Effector memory CD8-positive, alpha-beta T cell (primary cell): ENCODE measurements around the gene C22orf15.
"Not testable (repeated sequence)": the region's sequence is repeated elsewhere in the genome, so short reads cannot be mapped to it uniquely, and the experiment has no call there.

Experiments used
- ATAC-seq: fragments of 150-1000 bp; cut with Tn5 transposase; replicated peaks from 2 replicates; pipeline ENCODE4 v1.10.0; 2021; ENCODE audit warnings: mild to moderate bottlenecking, moderate library complexity
- DNase-seq, 3 experiments: peaks; one replicate each; pipeline ENCODE4 v3.0.0; 2021
- H3K27ac Mint-ChIP-seq, 2 donors: one replicate each; pipeline ENCODE4 v1.8.0; 2022; ENCODE audit warnings: mild to moderate bottlenecking in 2 of 2, mixed read lengths in 2 of 2, moderate library complexity in 2 of 2
- H3K27me3 Mint-ChIP-seq, 2 donors: one replicate each; pipeline ENCODE4 v1.8.0; 2022; ENCODE audit warnings: mixed read lengths in 2 of 2
- H3K36me3 Mint-ChIP-seq: one replicate; pipeline ENCODE4 v1.8.0; 2022; ENCODE audit warnings: mild to moderate bottlenecking, moderate library complexity, mixed read lengths; ENCODE audit not compliant: insufficient read depth
- H3K4me1 Mint-ChIP-seq, 2 donors: one replicate each; pipeline ENCODE4 v1.8.0; 2022; ENCODE audit warnings: low read depth in 2 of 2, mixed read lengths in 2 of 2
- H3K4me3 Mint-ChIP-seq, 2 donors: one replicate each; pipeline ENCODE4 v1.8.0; 2022; ENCODE audit warnings: mild to moderate bottlenecking in 2 of 2, mixed read lengths in 2 of 2, moderate library complexity in 2 of 2
- H3K9me3 Mint-ChIP-seq, 2 donors: one replicate each; pipeline ENCODE4 v1.8.0; 2022; ENCODE audit warnings: mixed read lengths in 2 of 2
- total RNA-seq, 9 experiments: gene quantifications; one replicate each; lab custom pipeline; 2026; lab: John Stamatoyannopoulos, UW

The C22orf15 gene
- total RNA-seq, result 0 to 1.3 (median 0.34) reads per million in 9 experiments

- Mint-ChIP-seq H3K4me1 (peaks cover 24 to 27% of the 10 kb centered on the region in 2 donors), H3K4me3 (peak within 1 kb of the TSS; percentile 72 to 77), H3K9me3 (no peaks in the 10 kb centered on the region), H3K27me3 (no peaks in the 10 kb centered on the region), H3K27ac (peak within 1 kb of the TSS in 1 of 2 donors; percentile 71), H3K36me3 (no peaks in the 10 kb centered on the region)
- peak; percentile 14 for ATAC-seq
- no peak for DNase-seq
Observed at GRCh38 chr22:23762842-23763578, at the start of gene C22orf15. Gene C22orf15 (plus strand): TSS chr22:23762990. CDS start chr22:23763307, 317 bp downstream.

DNA sequence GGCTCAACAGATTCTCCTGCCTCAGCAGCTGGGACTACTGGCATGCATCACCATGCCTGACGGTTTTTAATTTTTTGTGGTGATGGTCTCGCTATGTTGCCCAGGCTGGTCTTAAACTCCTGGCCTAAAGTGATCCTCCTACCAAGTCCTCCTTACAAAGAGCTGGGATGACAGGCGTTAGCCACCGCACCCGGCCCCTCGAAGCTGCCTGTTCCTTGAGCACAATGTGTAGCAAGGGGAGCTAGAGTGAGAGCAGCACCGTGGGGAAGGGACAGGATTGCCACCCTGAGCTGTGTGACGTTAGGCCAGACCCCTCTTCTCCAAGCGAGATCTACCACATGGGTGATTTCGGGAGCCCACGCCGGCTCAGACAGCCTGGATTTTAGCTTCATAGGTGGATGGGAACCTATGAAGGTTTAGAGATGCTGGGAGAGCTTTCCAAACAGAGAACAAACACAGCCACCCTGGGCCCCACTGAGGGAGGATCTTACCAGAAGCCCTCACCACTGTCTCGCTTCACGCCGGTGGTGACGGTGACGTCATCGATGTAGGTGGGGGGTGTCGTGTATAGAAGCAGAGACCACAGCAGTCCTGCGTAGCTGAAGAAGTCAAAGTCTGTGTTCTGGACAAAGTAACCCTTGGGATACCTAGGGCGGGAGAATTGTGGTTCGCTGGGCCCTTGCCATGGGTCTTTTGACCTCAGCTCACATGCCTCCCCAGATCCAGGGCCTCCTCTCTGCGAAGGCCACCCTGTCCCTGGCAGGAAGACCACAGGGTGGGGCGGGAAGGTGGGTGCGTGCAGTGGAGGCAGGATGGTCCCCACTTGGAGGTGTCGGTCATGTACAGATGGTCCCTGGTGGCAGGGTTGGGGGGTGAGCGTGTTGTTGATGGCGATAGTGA is 48.8 kb upstream of the C22orf15 start:
- Mint-ChIP-seq H3K36me3 (peaks cover 26% of the 10 kb centered on the region), H3K27me3 (no peaks in the 10 kb centered on the region), H3K4me3 (peak overlapping the region in 1 of 2 donors; percentile 34), H3K9me3 (no peaks in the 10 kb centered on the region), H3K27ac (peak overlapping the region in 1 of 2 donors; percentile 49), H3K4me1 (peaks cover 20 to 32% of the 10 kb centered on the region in 2 donors)
- ATAC-seq (no peak), DNase-seq (no peak)

GRCh38 chr22:23714596-23715578 is 47.9 kb upstream of the C22orf15 start:
- Mint-ChIP-seq H3K9me3 (no peaks in the 10 kb centered on the region), H3K4me3 (peak overlapping the region; percentile 80 to 81), H3K27ac (peak overlapping the region; percentile 84 to 91), H3K4me1 (peaks cover 20 to 28% of the 10 kb centered on the region in 2 donors), H3K27me3 (no peaks in the 10 kb centered on the region), H3K36me3 (peaks cover 24% of the 10 kb centered on the region)
- ATAC-seq (no peak), DNase-seq (no peak)

GRCh38 chr22:23715806-23716375 is 46.9 kb upstream of the C22orf15 start:
- Mint-ChIP-seq H3K4me1 (peaks cover 16 to 19% of the 10 kb centered on the region in 2 donors), H3K36me3 (peaks cover 23% of the 10 kb centered on the region), H3K4me3 (peak overlapping the region; percentile 80 to 81), H3K27ac (peak overlapping the region; percentile 84 to 91), H3K9me3 (no peaks in the 10 kb centered on the region), H3K27me3 (no peaks in the 10 kb centered on the region)
- ATAC-seq (no peak), DNase-seq (no peak)

DNA sequence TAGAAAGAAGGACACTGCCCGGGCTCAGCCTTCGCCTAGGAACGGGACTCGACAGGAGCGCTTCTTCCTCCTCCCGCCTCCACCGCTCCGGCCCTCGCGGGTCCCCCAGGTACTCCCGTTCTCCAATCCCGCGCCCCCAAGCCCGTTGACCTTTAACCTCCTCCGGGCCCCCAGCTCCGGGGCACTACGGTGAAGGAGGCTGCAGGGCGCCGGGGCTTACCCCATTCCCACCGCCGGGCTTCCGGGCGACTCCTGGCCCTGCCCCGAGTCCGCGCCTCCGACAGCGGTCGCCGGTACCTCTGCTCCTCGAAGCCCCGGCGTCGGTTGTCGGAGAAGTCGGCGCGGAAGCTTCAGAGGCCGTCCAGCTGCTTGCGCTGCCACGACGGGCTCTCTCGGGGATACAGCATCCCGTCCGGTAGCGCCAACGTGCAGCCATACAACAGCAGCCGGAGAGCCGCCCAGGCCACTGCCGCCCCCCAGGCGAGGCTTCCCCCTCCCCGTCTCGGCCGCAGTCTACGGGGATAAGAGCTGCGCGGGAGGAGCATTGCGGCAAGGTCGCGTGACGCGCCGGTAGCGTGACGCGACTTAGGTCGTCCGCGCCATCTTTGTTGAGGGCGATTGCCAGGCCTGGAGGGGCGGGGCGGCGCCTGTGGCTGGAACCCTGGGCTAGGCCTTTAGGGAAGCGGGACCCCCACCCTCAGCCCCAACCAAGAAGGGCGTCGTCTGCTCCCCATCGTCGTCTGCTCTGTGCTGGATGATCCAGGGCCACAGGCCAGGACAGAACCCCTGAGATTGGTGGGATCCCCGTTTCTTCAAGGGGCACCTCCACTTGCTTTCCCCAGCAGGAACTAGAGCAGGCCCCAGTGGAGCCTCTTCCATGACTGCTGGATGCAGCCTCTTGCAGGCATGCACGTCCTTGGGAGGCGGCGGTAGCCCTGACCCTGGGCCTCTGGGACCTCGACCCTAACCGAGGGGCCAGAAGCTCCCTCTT is 45.7 kb upstream of the C22orf15 start:
- Mint-ChIP-seq H3K36me3 (peaks cover 12% of the 10 kb centered on the region), H3K27ac (peak overlapping the region; percentile 84 to 88), H3K27me3 (no peaks in the 10 kb centered on the region), H3K4me1 (peaks cover 16 to 19% of the 10 kb centered on the region in 2 donors), H3K4me3 (peak overlapping the region; percentile 80 to 81), H3K9me3 (no peaks in the 10 kb centered on the region)
- ATAC-seq (peak; percentile 96), DNase-seq (peak; percentile 78 to 80 (median 79))

DNA sequence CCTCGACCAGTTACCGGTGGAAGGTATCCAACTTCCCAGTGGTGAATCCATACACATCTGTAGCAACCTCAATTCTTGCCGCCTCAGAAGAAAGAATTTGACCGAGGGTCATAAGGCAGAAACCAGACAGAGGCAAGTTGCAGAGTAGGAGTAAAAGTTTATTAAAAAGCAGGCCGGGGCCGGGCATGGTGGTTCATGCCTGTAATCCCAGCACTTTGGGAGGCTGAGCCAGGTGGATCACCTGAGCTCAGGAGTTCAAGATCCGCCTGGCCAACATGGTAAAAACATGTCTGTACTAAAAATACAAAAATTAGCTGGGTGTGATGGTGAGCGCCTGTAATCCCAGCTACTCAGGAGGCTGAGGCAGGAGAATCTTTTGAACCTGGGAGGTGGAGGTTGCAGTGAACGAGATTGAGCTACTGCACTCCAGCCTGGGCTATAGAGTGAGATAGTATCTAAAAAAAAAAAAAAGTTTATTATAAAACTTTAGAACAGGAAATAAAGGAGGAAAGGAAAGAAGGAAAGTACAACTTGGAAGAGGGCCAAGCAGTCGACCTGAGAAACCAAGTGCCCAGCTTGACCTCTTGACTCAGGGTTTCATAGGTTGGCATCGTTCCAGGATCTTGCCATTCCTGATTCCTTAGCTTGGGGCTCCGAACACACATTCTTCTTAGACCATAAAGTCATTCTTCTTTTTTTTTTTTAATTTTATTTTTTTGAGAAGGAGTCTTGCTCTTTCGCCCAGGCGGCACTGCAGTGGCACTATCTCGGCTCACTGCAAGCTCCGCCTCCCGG is 44.2 kb upstream of the C22orf15 start:
- peak overlapping the region in 1 of 2 donors; percentile 46 for H3K27ac Mint-ChIP-seq
- H3K4me3 Mint-ChIP-seq, result peak overlapping the region in 1 of 2 donors; percentile 22
- peaks cover 6% of the 10 kb centered on the region for H3K36me3 Mint-ChIP-seq
- peaks cover 16 to 19% of the 10 kb centered on the region in 2 donors for H3K4me1 Mint-ChIP-seq
- no peaks in the 10 kb centered on the region for H3K27me3 Mint-ChIP-seq
- no peak for DNase-seq
- H3K9me3 Mint-ChIP-seq, result no peaks in the 10 kb centered on the region
- ATAC-seq, result no peak

- DNase-seq, result no peak
- Mint-ChIP-seq H3K27me3 (peaks cover 0 to 22% of the 10 kb centered on the region in 2 donors), H3K4me3 (no peak overlapping the region), H3K4me1 (peaks cover 5% of the 10 kb centered on the region in 2 donors), H3K9me3 (no peaks in the 10 kb centered on the region), H3K27ac (no peak overlapping the region), H3K36me3 (no peaks in the 10 kb centered on the region)
- ATAC-seq, result no peak
Observed at GRCh38 chr22:23720855-23721254, 41.9 kb upstream of the C22orf15 start.

GRCh38 chr22:23722160-23722559 is 40.6 kb upstream of the C22orf15 start:
- Mint-ChIP-seq H3K36me3 (no peaks in the 10 kb centered on the region), H3K4me3 (no peak overlapping the region), H3K4me1 (peaks cover 2 to 5% of the 10 kb centered on the region in 2 donors), H3K27me3 (peaks cover 7 to 35% of the 10 kb centered on the region in 2 donors), H3K9me3 (no peaks in the 10 kb centered on the region), H3K27ac (no peak overlapping the region)
- ATAC-seq (no peak), DNase-seq (no peak)

GRCh38 chr22:23722724-23723123 is 40.1 kb upstream of the C22orf15 start:
- no peak for ATAC-seq
- no peaks in the 10 kb centered on the region for H3K4me1 Mint-ChIP-seq

DNA sequence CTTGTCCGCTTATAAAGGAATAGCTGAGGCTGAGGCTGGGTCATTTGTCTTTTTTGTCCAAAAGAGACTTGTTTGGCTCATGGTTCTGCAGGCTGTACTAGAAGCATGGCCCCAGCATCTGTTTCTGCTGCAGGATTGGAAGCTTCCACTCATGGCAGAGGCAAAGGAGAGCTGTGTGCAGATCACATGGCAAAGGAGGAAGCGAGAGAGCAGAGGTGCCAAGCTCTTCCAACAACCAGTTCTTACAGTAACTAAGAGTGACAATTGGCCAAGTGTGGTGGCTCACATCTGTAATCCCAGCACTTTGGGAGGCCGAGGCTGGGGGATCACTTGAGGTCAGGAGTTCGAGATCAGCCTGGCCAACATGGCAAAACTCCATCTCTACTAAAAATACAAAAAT is 34.7 kb upstream of the C22orf15 start:
- ATAC-seq, DNase-seq, H3K4me1 Mint-ChIP-seq, H3K9me3 Mint-ChIP-seq, H3K27ac Mint-ChIP-seq, H3K4me3 Mint-ChIP-seq, H3K36me3 Mint-ChIP-seq: not testable (repeated sequence)
- H3K27me3 Mint-ChIP-seq, result peaks cover 7 to 36% of the 10 kb centered on the region in 2 donors

More at GRCh38 chr22:23722724-23723123, 40.1 kb upstream of the C22orf15 start:
- H3K36me3 Mint-ChIP-seq, result no peaks in the 10 kb centered on the region
- no peak overlapping the region for H3K27ac Mint-ChIP-seq
- H3K4me3 Mint-ChIP-seq, result no peak overlapping the region
- H3K27me3 Mint-ChIP-seq, result peaks cover 7 to 36% of the 10 kb centered on the region in 2 donors
- H3K9me3 Mint-ChIP-seq, result no peaks in the 10 kb centered on the region
- DNase-seq, result no peak

GRCh38 chr22:23737696-23738095 is 25.1 kb upstream of the C22orf15 start:
- Mint-ChIP-seq H3K4me3 (no peak overlapping the region), H3K9me3 (no peaks in the 10 kb centered on the region), H3K36me3 (no peaks in the 10 kb centered on the region), H3K4me1 (no peaks in the 10 kb centered on the region), H3K27me3 (no peaks in the 10 kb centered on the region), H3K27ac (no peak overlapping the region)
- ATAC-seq (no peak), DNase-seq (no peak)
